ENCODE data around the gene GTF3C1.

DNA sequence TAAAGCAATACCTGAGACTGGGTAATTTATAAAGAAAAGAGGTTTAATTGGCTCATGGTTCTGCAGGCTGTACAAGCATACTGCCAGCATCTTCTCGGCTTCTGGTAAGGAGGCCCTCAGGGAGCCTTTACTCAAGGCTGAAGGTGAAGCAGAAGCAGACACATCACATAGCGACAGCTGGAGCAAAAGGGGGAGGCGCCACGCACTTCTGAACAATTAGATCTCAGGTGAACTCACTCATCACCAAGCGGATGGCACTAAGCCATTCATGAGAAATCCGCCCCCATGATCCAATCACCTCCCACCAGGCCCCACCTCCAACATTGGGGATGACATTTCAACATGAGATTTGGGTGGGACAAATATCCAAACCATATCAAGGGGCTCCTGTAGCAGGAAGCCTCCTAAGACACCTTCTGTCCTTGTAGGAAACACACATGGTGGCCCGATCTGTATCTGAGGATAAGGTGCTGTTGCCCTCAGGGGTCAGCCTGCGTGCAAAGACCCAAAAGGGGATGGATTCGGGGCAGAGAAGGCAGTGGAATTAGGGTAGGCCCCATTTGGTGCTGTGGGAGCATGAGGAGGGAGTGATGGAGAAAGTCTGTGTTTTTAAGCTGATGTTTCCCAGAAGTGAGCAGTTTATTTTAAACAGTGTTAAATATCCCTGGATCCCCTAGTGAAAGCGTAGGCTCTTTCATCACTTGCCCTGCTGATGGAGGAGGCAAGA lies 124.8 kb downstream of the GTF3C1 start:
- TF ChIP-seq, protein P1, sequence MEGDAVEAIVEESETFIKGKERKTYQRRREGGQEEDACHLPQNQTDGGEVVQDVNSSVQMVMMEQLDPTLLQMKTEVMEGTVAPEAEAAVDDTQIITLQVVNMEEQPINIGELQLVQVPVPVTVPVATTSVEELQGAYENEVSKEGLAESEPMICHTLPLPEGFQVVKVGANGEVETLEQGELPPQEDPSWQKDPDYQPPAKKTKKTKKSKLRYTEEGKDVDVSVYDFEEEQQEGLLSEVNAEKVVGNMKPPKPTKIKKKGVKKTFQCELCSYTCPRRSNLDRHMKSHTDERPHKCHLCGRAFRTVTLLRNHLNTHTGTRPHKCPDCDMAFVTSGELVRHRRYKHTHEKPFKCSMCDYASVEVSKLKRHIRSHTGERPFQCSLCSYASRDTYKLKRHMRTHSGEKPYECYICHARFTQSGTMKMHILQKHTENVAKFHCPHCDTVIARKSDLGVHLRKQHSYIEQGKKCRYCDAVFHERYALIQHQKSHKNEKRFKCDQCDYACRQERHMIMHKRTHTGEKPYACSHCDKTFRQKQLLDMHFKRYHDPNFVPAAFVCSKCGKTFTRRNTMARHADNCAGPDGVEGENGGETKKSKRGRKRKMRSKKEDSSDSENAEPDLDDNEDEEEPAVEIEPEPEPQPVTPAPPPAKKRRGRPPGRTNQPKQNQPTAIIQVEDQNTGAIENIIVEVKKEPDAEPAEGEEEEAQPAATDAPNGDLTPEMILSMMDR (IDR thresholded peaks at IDR 0.05): no peak
- TF ChIP-seq POLR2A (IDR thresholded peaks at IDR 0.05): no peak

Data from adrenal gland (tissue), 5 donors.